ENCODE data around the gene FTMT. TPM values are rescaled to one million over a fixed set of nuclear protein-coding genes. Genes with fewer than 3 reads are reported as not detected.

Gene FTMT
- polyA plus RNA-seq, 1 donor (not counting 4 experiments of a cell fraction or from before 2014, with no cell fraction given): not detected

- no peaks in the 10 kb centered on the region for H3K27me3 ChIP-seq (ENCODE audit: control insufficient read depth, extremely low read depth, insufficient read depth, low read length)
- no peaks in the 10 kb centered on the region for H3K9me1 ChIP-seq (ENCODE audit: control insufficient read depth, extremely low read depth, insufficient read depth, low read length)
- FAIRE-seq (no peak), DNase-seq (ENCODE audit: low read depth, low spot score) (no peak)
- no peaks in the 10 kb centered on the region for H3K79me2 ChIP-seq (ENCODE audit: control insufficient read depth, insufficient read depth, low read length)
- no peaks in the 10 kb centered on the region for H3K4me1 ChIP-seq (ENCODE audit: control insufficient read depth, extremely low read depth, insufficient read depth, low read length)
- H3K36me3 ChIP-seq (ENCODE audit: control insufficient read depth in 2 of 2, extremely low read depth in 1 of 2, insufficient read depth in 2 of 2, low read length in 2 of 2): no peaks in the 10 kb centered on the region
- dilution Hi-C loops (cut with MboI; ENCODE audit: extremely low pct_ligation_motif_present, low sequenced_read_pairs): no loop called here
- TF ChIP-seq CTCF (optimal IDR thresholded peaks at IDR 0.05 in 1 of 3, IDR thresholded peaks at IDR 0.05 in 1 of 3, conservative IDR thresholded peaks at IDR 0.05 in 1 of 3; ENCODE audit: extremely low read depth in 1 of 3, insufficient read depth in 2 of 3, low read length in 3 of 3) (no peak), EZH2 (IDR thresholded peaks at IDR 0.05; ENCODE audit: low read length) (no peak)
- H3K4me3 ChIP-seq (ENCODE audit: control insufficient read depth in 2 of 3, extremely low read depth in 1 of 3, insufficient read depth in 2 of 3, low read depth in 1 of 3, low read length in 3 of 3): no peak overlapping the region
- H3K27ac ChIP-seq (ENCODE audit: control insufficient read depth, insufficient read depth, low read length): no peak overlapping the region
- H2AFZ ChIP-seq (ENCODE audit: control insufficient read depth, low read length): no peak overlapping the region
- H3K9ac ChIP-seq (ENCODE audit: control insufficient read depth, extremely low read depth, insufficient read depth, low read length): no peak overlapping the region
- H3K9me3 ChIP-seq (ENCODE audit: control insufficient read depth, low read depth, low read length): no peaks in the 10 kb centered on the region
- no peaks in the 10 kb centered on the region for H4K20me1 ChIP-seq (ENCODE audit: control insufficient read depth, extremely low read depth, insufficient read depth, low read length)
- H3K4me2 ChIP-seq (ENCODE audit: control insufficient read depth, extremely low read depth, insufficient read depth, low read depth, low read length): no peak overlapping the region
Measured at GRCh38 chr5:121873409-121873808, 21.7 kb downstream of the FTMT start.

GRCh38 chr5:121885630-121886029 lies 33.9 kb downstream of the FTMT start:
- Histone ChIP-seq H4K20me1 (ENCODE audit: control insufficient read depth, extremely low read depth, insufficient read depth, low read length) (no peaks in the 10 kb centered on the region), H3K36me3 (ENCODE audit: control insufficient read depth in 2 of 2, extremely low read depth in 1 of 2, insufficient read depth in 2 of 2, low read length in 2 of 2) (no peaks in the 10 kb centered on the region), H3K9me3 (ENCODE audit: control insufficient read depth, low read depth, low read length) (no peaks in the 10 kb centered on the region), H3K79me2 (ENCODE audit: control insufficient read depth, insufficient read depth, low read length) (no peaks in the 10 kb centered on the region), H3K27ac (ENCODE audit: control insufficient read depth, insufficient read depth, low read length) (no peak overlapping the region), H3K9ac (ENCODE audit: control insufficient read depth, extremely low read depth, insufficient read depth, low read length) (no peak overlapping the region), H3K27me3 (ENCODE audit: control insufficient read depth, extremely low read depth, insufficient read depth, low read length) (no peaks in the 10 kb centered on the region), H3K9me1 (ENCODE audit: control insufficient read depth, extremely low read depth, insufficient read depth, low read length) (no peaks in the 10 kb centered on the region), H2AFZ (ENCODE audit: control insufficient read depth, low read length) (no peak overlapping the region), H3K4me1 (ENCODE audit: control insufficient read depth, extremely low read depth, insufficient read depth, low read length) (no peaks in the 10 kb centered on the region), H3K4me3 (ENCODE audit: control insufficient read depth in 2 of 3, extremely low read depth in 1 of 3, insufficient read depth in 2 of 3, low read depth in 1 of 3, low read length in 3 of 3) (no peak overlapping the region), H3K4me2 (ENCODE audit: control insufficient read depth, extremely low read depth, insufficient read depth, low read depth, low read length) (no peak overlapping the region)
- DNase-seq (ENCODE audit: low read depth, low spot score) (no peak), FAIRE-seq (no peak)
- TF ChIP-seq EZH2 (IDR thresholded peaks at IDR 0.05; ENCODE audit: low read length) (no peak), CTCF (optimal IDR thresholded peaks at IDR 0.05 in 1 of 3, IDR thresholded peaks at IDR 0.05 in 1 of 3, conservative IDR thresholded peaks at IDR 0.05 in 1 of 3; ENCODE audit: extremely low read depth in 1 of 3, insufficient read depth in 2 of 3, low read length in 3 of 3) (no peak)
- dilution Hi-C loops (cut with MboI; ENCODE audit: extremely low pct_ligation_motif_present, low sequenced_read_pairs): no loop called here

All from keratinocyte (primary cell).